Mesendoderm (in vitro differentiated cells): ENCODE data around the gene OTUD5.
A peak's percentile ranks its signal among the peaks of the same experiment; 100 is the strongest.

Experiments
- DNase-seq: peaks from one replicate; pipeline ENCODE4 v3.0.0; 2013
- H2AK5ac ChIP-seq: 2 replicates; pipeline ENCODE4 v1.6.1; 2013; ENCODE audit warnings: low read length, inconsistent platforms
- H2BK120ac ChIP-seq: 2 replicates; pipeline ENCODE4 v1.6.1; 2013; ENCODE audit warnings: low read depth, mild to moderate bottlenecking, low read length, moderate library complexity, mixed read lengths
- H2BK15ac ChIP-seq: replicated peaks from 2 replicates; pipeline ENCODE4 v1.6.1; 2013; ENCODE audit warnings: low read depth, mild to moderate bottlenecking, moderate library complexity
- H2BK5ac ChIP-seq: 2 replicates; pipeline ENCODE4 v1.6.1; 2013; ENCODE audit warnings: low read length, inconsistent platforms
- H3K18ac ChIP-seq: 2 replicates; pipeline ENCODE4 v1.6.1; 2013; ENCODE audit warnings: mild to moderate bottlenecking, low read length, mixed read lengths
- H3K23ac ChIP-seq: one replicate; pipeline ENCODE4 v1.6.1; 2013; ENCODE audit warnings: low read length
- H3K27ac ChIP-seq: 2 replicates; pipeline ENCODE4 v1.5.1; 2013; ENCODE audit warnings: low read depth, mild to moderate bottlenecking, inconsistent platforms, low read length, moderate library complexity
- H3K27me3 ChIP-seq: 2 replicates; pipeline ENCODE4 v1.6.1; 2013; ENCODE audit warnings: low read length, control low read depth, mild to moderate bottlenecking, inconsistent platforms; ENCODE audit not compliant: insufficient read depth, poor library complexity
- H3K36me3 ChIP-seq: 2 replicates; pipeline ENCODE4 v1.6.1; 2013; ENCODE audit warnings: low read length, inconsistent platforms; ENCODE audit not compliant: control insufficient read depth, insufficient read depth
- H3K4ac ChIP-seq: one replicate; pipeline ENCODE4 v1.6.1; 2013; ENCODE audit warnings: low read depth, mild to moderate bottlenecking, low read length, moderate library complexity
- H3K4me1 ChIP-seq: 2 replicates; pipeline ENCODE4 v1.6.1; 2013; ENCODE audit warnings: low read depth, low read length, inconsistent platforms; ENCODE audit not compliant: control insufficient read depth
- H3K4me2 ChIP-seq: 2 replicates; pipeline ENCODE4 v1.6.1; 2013; ENCODE audit warnings: low read length
- H3K4me3 ChIP-seq: 2 replicates; pipeline ENCODE4 v1.5.1; 2013; ENCODE audit warnings: mild to moderate bottlenecking, low read length
- H3K56ac ChIP-seq: one replicate; pipeline ENCODE4 v1.6.1; 2013; ENCODE audit warnings: low read length
- H3K79me1 ChIP-seq: 2 replicates; pipeline ENCODE4 v1.6.1; 2013; ENCODE audit warnings: low read length, inconsistent platforms
- H3K79me2 ChIP-seq: 2 replicates; pipeline ENCODE4 v1.6.1; 2013; ENCODE audit warnings: mild to moderate bottlenecking, low read length; ENCODE audit not compliant: control insufficient read depth, insufficient read depth
- H3K9ac ChIP-seq: 2 replicates; pipeline ENCODE4 v1.6.1; 2013; ENCODE audit warnings: low read length, inconsistent platforms
- H4K5ac ChIP-seq: one replicate; pipeline ENCODE4 v1.6.1; 2013; ENCODE audit warnings: low read length
- H4K8ac ChIP-seq: one replicate; pipeline ENCODE4 v1.6.1; 2013; ENCODE audit warnings: low read depth, mild to moderate bottlenecking, control low read depth, low read length, moderate library complexity
- whole genome bisulfite sequencing: extraction: QIAGEN DNeasy Blood & Tissue Kit; methylation state at CpG from one replicate; pipeline ENCODE4 v1.1.7; 2013; ENCODE audit warnings: low lambda C conversion rate, missing lambda C conversion rate; ENCODE audit not compliant: insufficient coverage; ENCODE audit errors: extremely low coverage; 5-methylcytosine and 5-hydroxymethylcytosine counted together

The OTUD5 gene

GRCh38 chrX:48939524-48940228 is 17.7 kb downstream of the OTUD5 start:
- no peak for DNase-seq
- Histone ChIP-seq H3K18ac (no peak overlapping the region), H3K79me2 (peaks cover 6% of the 10 kb centered on the region), H3K27me3 (no peaks in the 10 kb centered on the region), H3K79me1 (no peaks in the 10 kb centered on the region), H3K4ac (no peak overlapping the region), H3K4me3 (no peak overlapping the region), H3K56ac (no peak overlapping the region), H2BK15ac (no peak overlapping the region), H2BK5ac (no peak overlapping the region), H4K5ac (no peak overlapping the region), H3K4me1 (no peaks in the 10 kb centered on the region), H3K23ac (no peak overlapping the region), H3K27ac (no peak overlapping the region), H3K4me2 (no peak overlapping the region), H3K36me3 (no peaks in the 10 kb centered on the region), H4K8ac (no peak overlapping the region), H2BK120ac (no peak overlapping the region), H3K9ac (no peak overlapping the region), H2AK5ac (no peak overlapping the region)
- no CpG with 5 or more reads among the region's 3 CpGs for WGBS

- Histone ChIP-seq H4K5ac (no peak overlapping the region), H3K36me3 (peaks cover 2% of the 10 kb centered on the region), H3K27ac (no peak overlapping the region), H2BK15ac (no peak overlapping the region), H2BK5ac (no peak overlapping the region), H3K18ac (no peak overlapping the region), H3K27me3 (no peaks in the 10 kb centered on the region), H3K4me2 (no peak overlapping the region), H3K56ac (no peak overlapping the region), H3K4ac (no peak overlapping the region), H4K8ac (no peak overlapping the region), H3K9ac (no peak overlapping the region), H3K4me3 (no peak overlapping the region), H3K23ac (no peak overlapping the region), H3K79me1 (no peaks in the 10 kb centered on the region), H2AK5ac (no peak overlapping the region), H2BK120ac (no peak overlapping the region), H3K79me2 (peaks cover 6% of the 10 kb centered on the region), H3K4me1 (no peaks in the 10 kb centered on the region)
- no CpG with 5 or more reads among the region's 1 CpG for WGBS
- no peak for DNase-seq
Observed at GRCh38 chrX:48938721-48939425, 18.5 kb downstream of the OTUD5 start.

DNA sequence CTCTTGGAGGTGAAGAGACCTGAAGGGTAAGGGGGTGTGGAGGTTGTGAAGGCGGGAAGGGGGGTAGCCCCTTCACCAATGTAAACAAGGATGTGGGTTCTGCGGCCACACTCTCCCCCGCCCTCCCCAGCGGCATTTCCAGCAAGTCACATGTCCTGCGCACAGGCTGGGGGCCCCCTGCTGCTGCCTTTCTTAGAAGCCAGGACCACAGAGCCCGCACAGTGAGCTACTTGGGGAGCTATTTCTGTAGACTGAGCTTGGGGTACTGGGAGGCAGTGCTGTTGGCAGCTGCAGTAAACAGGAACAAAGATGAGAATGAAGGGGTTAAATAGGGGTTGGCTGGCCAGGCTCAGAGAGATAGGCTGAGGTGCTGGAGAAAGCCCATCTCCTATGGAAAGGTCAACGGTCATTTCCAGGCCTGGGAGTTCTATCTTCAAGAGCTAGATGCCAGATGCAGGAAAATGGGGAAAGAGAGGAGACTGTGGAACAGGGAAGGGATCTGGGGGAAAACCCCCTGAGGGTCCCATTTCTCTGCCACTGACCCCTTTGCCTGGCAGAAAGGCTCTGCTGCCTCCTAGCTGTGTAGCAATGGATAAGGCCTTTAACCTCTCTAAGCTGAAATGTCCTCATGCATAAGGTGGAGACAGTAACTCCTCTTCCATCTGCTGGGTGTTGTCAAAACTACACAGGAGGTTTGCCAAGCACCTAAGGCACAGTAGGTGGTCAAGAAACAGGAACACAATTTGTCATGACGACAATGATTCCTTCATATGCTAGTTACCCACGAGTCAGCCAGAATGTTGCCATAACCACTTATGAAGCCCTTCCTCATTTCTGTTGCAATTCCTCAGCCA is 20.1 kb downstream of the OTUD5 start:
- peak; percentile 70 for DNase-seq
- Histone ChIP-seq H3K4ac (peak overlapping the region; percentile 21), H2AK5ac (no peak overlapping the region), H4K8ac (no peak overlapping the region), H3K4me2 (no peak overlapping the region), H3K4me1 (no peaks in the 10 kb centered on the region), H3K79me2 (peaks cover 6% of the 10 kb centered on the region), H2BK5ac (no peak overlapping the region), H2BK15ac (no peak overlapping the region), H2BK120ac (no peak overlapping the region), H3K4me3 (no peak overlapping the region), H3K23ac (no peak overlapping the region), H3K27me3 (no peaks in the 10 kb centered on the region), H3K18ac (no peak overlapping the region), H3K79me1 (no peaks in the 10 kb centered on the region), H3K36me3 (peaks cover 2% of the 10 kb centered on the region), H3K27ac (no peak overlapping the region), H3K9ac (peak overlapping the region; percentile 23), H3K56ac (peak overlapping the region; percentile 64), H4K5ac (no peak overlapping the region)
- WGBS, result no CpG with 5 or more reads among the region's 9 CpGs

DNA sequence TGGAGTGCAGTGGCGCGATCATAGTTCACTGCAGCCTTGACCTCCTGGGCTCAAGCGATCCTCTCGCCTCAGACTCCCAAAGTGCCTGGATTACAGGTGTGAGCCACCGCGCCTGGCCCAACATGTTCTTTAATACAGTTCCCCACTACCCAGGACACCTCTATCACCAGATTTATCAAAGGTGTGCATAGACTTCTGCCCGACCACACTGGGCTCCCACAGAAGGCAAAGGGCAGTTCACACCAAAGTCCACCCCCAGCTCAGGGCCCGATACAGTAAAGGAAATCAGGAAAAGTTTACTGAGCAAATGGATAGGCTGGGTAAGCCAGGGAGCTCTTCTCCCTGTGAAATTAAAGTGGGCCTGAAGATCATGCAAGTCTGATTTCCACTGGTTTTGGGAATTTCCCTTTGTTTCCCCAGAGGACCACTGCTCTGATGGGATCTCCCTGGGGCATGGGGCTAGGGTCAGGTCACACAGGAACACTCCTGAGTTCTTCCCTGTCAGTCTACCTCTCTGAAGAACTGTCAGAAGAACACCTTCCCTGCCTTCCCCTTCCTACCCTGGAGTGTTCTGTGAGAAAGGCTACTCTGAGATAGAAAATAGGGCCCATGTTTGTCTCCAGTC is 20.9 kb downstream of the OTUD5 start:
- H3K4me2 ChIP-seq, result no peak overlapping the region

DNA sequence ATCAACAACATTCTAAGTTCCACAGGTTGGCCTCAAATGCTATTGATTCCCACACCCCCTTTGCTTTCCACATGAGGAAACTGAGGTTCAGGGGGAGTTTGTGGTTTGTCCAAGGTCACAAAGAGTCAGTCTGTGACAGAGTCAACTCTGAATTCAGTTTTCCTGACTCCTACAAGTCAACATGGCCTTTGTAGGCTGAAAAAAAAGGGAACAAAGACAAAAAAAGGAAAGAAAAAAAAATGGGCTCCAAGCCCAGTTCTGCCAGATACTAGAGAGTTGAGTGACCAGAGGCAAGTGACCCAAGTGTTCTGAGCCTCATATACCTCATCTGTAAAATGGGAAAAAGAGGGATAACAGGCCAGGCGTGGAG is 22.1 kb downstream of the OTUD5 start:
- Histone ChIP-seq H4K5ac (no peak overlapping the region), H3K9ac (no peak overlapping the region), H3K4me3 (no peak overlapping the region), H3K36me3 (peaks cover 2% of the 10 kb centered on the region), H3K18ac (no peak overlapping the region), H3K4ac (no peak overlapping the region), H3K4me1 (no peaks in the 10 kb centered on the region), H4K8ac (no peak overlapping the region), H3K79me2 (peaks cover 6% of the 10 kb centered on the region), H3K23ac (no peak overlapping the region), H2BK120ac (no peak overlapping the region), H2BK15ac (no peak overlapping the region), H3K27ac (no peak overlapping the region), H3K56ac (no peak overlapping the region), H2AK5ac (no peak overlapping the region), H2BK5ac (no peak overlapping the region), H3K27me3 (no peaks in the 10 kb centered on the region), H3K79me1 (no peaks in the 10 kb centered on the region), H3K4me2 (no peak overlapping the region)
- no CpG with 5 or more reads among the region's 1 CpG for WGBS
- no peak for DNase-seq

More for the DNA sequence above, 20.9 kb downstream of the OTUD5 start:
- H2AK5ac ChIP-seq, result no peak overlapping the region
- peaks cover 6% of the 10 kb centered on the region for H3K79me2 ChIP-seq
- peaks cover 2% of the 10 kb centered on the region for H3K36me3 ChIP-seq
- H3K4ac ChIP-seq, result no peak overlapping the region
- H3K23ac ChIP-seq, result no peak overlapping the region
- no peaks in the 10 kb centered on the region for H3K79me1 ChIP-seq
- peak overlapping the region; percentile 37 for H3K56ac ChIP-seq
- H3K18ac ChIP-seq, result no peak overlapping the region
- H4K5ac ChIP-seq, result no peak overlapping the region
- H3K4me1 ChIP-seq, result no peaks in the 10 kb centered on the region
- peak overlapping the region; percentile 4 for H3K9ac ChIP-seq
- no peak overlapping the region for H2BK15ac ChIP-seq
- H3K27ac ChIP-seq, result no peak overlapping the region
- no peak overlapping the region for H3K4me3 ChIP-seq
- H2BK5ac ChIP-seq, result no peak overlapping the region
- H3K27me3 ChIP-seq, result no peaks in the 10 kb centered on the region
- WGBS, result no CpG with 5 or more reads among the region's 8 CpGs
- DNase-seq, result no peak
- H4K8ac ChIP-seq, result no peak overlapping the region
- H2BK120ac ChIP-seq, result no peak overlapping the region
